BJ (cell line): ENCODE data around the gene COX8A. TPM values are rescaled to one million over a fixed set of nuclear protein-coding genes. Genes with fewer than 3 reads are reported as not detected.

ENCODE experiments used
- CTCF ChIA-PET: fragments of 350-600 bp; formaldehyde crosslinking; extraction: SDS; loops from one replicate; lab custom pipeline; 2021; ENCODE audit warnings: antibody characterized with exemption, inconsistent platforms; lab: Yijun Ruan, JAX
- POLR2A ChIA-PET: fragments of 300-600 bp; sonication (Branson Sonifier 250); formaldehyde crosslinking; extraction: SDS; loops from one replicate; lab custom pipeline; 2021; ENCODE audit warnings: antibody characterized with exemption; lab: Charles Lee
- DNase-seq: peaks from one replicate; pipeline ENCODE4 v3.0.0-alpha.2; 2011; ENCODE audit warnings: low read depth
- H3K27me3 ChIP-seq: 2 replicates; pipeline ENCODE4 v1.6.0; 2011; ENCODE audit warnings: low read length; ENCODE audit not compliant: control insufficient read depth, insufficient read depth
- H3K36me3 ChIP-seq: 2 replicates; pipeline ENCODE4 v1.5.1; 2011; ENCODE audit warnings: low read length; ENCODE audit not compliant: control insufficient read depth, insufficient read depth
- H3K4me3 ChIP-seq: 2 replicates; pipeline ENCODE4 v1.5.1; 2011; ENCODE audit warnings: low read depth, mild to moderate bottlenecking, control low read depth, low read length
- CTCF ChIP-seq: IDR thresholded peaks from 2 replicates; pipeline ENCODE4 v1.5.1; 2011; ENCODE audit warnings: low read depth, mild to moderate bottlenecking, control low read depth, inconsistent platforms, low read length, moderate library complexity; ENCODE audit not compliant: insufficient read depth
- polyA plus RNA-seq: library from polyadenylated mRNA; depleted of rRNA; stranded (reverse); fragments of >200 nt; gene quantifications from 2 replicates; pipeline ENCODE4 v1.2.3, GENCODE V29; 2011

The COX8A gene
- polyA plus RNA-seq, 1 experiment: 527 TPM

DNA sequence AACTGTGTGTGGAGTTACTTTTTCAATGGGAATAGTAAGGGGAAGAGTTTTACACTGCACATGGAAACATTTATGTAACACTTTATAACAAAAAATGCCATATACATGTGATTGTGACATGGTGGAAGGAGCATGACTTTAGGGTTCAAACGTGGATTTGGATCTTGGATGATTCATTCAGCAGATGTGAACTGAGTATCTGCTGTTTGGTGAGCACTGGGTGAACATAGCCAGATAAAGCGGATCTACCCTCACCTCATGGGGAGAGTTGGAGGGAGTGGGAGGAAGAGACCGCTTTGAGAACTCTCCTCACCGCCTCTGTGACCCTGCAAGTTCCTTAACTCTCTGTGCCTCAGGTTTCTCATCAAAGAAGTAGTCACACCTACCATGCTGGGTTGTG lies 32.5 kb upstream of the COX8A start:
- no peaks in the 10 kb centered on the region for H3K27me3 ChIP-seq
- POLR2A ChIA-PET: interaction anchor here (0.6 kb wide), 1 partner anchor 1150 kb away, joined by 3 read pairs; no protein-coding TSS in a partner anchor
- peaks cover 4% of the 10 kb centered on the region for H3K36me3 ChIP-seq
- no peak for TF ChIP-seq CTCF
- CTCF ChIA-PET: interaction anchor here (1.6 to 11.6 kb wide), 2 partner anchors 104 to 462 kb away, joined by 4 to 188 read pairs; partner anchors contain the start of gene MARK2
- no peak for DNase-seq
- H3K4me3 ChIP-seq: no peak overlapping the region

DNA sequence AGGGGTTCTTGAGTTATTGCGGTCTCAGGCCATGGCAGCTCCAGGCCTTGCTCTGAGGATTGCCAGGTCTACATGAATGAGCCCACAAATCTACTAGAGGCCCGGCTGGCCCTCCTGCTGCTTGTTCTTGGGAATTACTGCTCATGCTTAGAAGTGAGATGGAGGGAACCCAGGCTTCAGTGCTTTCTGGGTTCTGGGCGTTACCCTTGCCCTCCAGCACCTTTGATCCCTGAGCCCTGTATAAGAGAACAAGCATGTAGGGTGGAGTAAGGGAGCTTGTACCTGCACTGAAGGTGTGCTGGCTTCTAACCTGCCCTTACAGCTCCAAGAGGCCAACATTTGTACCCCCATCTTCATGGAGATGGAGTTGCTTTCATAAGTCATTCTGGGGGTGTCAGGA lies 31.6 kb upstream of the COX8A start:
- H3K4me3 ChIP-seq: no peak overlapping the region
- ChIA-PET POLR2A (interaction anchor here (0.5 to 0.6 kb wide), 2 partner anchors 70 to 1149 kb away, joined by 3 read pairs; no protein-coding TSS in a partner anchor), CTCF (interaction anchor here (0.7 to 11.6 kb wide), 5 partner anchors 27 to 463 kb away, joined by 4 to 188 read pairs (median 4); partner anchors contain the start of genes MARK2 and ZFTA)
- peaks cover 4% of the 10 kb centered on the region for H3K36me3 ChIP-seq
- DNase-seq: no peak
- no peak for TF ChIP-seq CTCF
- no peaks in the 10 kb centered on the region for H3K27me3 ChIP-seq

- H3K27me3 ChIP-seq: no peaks in the 10 kb centered on the region
- no peak for DNase-seq
- peaks cover 4% of the 10 kb centered on the region for H3K36me3 ChIP-seq
- POLR2A ChIA-PET: no interaction called here
- H3K4me3 ChIP-seq: no peak overlapping the region
- CTCF ChIA-PET: interaction anchor here (0.7 to 11.6 kb wide), 22 partner anchors 10 to 465 kb away, joined by 3 to 188 read pairs (median 6); partner anchors contain the start of genes MARK2, RCOR2 and ZFTA
- no peak for TF ChIP-seq CTCF
Observed at GRCh38 chr11:63944987-63945386, 29.4 kb upstream of the COX8A start.

GRCh38 chr11:63945477-63946163 lies 28.8 kb upstream of the COX8A start:
- CTCF ChIA-PET: interaction anchor here (0.7 to 11.6 kb wide), 27 partner anchors 9 to 466 kb away, joined by 3 to 188 read pairs (median 6); partner anchors contain the start of genes MARK2, RCOR2 and ZFTA
- POLR2A ChIA-PET: interaction anchor here (0.6 to 0.7 kb wide), 2 partner anchors 21 to 259 kb away, joined by 3 to 6 read pairs; no protein-coding TSS in a partner anchor

More at GRCh38 chr11:63945477-63946163, 28.8 kb upstream of the COX8A start:
- Histone ChIP-seq H3K27me3 (no peaks in the 10 kb centered on the region), H3K4me3 (no peak overlapping the region), H3K36me3 (peaks cover 4% of the 10 kb centered on the region)
- peak; percentile 68 for TF ChIP-seq CTCF
- DNase-seq: no peak
